Bronchial epithelial cell (primary cell): ENCODE measurements around the gene HMCN2. TPM values are rescaled to one million over a fixed set of nuclear protein-coding genes. Genes with fewer than 3 reads are reported as not detected.

ENCODE experiments used
- DNase-seq: peaks from one replicate; pipeline ENCODE4 v3.0.0-alpha.2; 2010; ENCODE audit warnings: low read depth
- FAIRE-seq: peaks from 2 replicates; lab custom pipeline; 2011; peaks lifted over from hg19 to GRCh38; lab: Jason Lieb, UNC
- H3K27me3 ChIP-seq: 2 replicates; pipeline ENCODE4 v1.5.1; 2011; ENCODE audit warnings: low read length; ENCODE audit not compliant: control insufficient read depth, insufficient read depth
- H3K36me3 ChIP-seq: 2 replicates; pipeline ENCODE4 v1.5.1; 2011; ENCODE audit warnings: low read length; ENCODE audit not compliant: control insufficient read depth, insufficient read depth
- H3K4me3 ChIP-seq: 2 replicates; pipeline ENCODE4 v1.5.1; 2011; ENCODE audit warnings: mild to moderate bottlenecking, low read depth, low read length, control low read depth
- total RNA-seq: library from RNA; depleted of rRNA; stranded (reverse); fragments of >200 nt; gene quantifications from 2 replicates; pipeline ENCODE4 v1.2.1, GENCODE V29; 2014
- TF ChIP-seq, protein P1 (sequence below): IDR thresholded peaks from 2 replicates; pipeline ENCODE4 v1.5.1; 2011; ENCODE audit warnings: mild to moderate bottlenecking, moderate library complexity, low read length, control low read depth, inconsistent platforms; ENCODE audit not compliant: insufficient read depth, severe bottlenecking

HMCN2 gene
- total RNA-seq, 1 donor from 2014 or later = under 0.01 TPM

DNA sequence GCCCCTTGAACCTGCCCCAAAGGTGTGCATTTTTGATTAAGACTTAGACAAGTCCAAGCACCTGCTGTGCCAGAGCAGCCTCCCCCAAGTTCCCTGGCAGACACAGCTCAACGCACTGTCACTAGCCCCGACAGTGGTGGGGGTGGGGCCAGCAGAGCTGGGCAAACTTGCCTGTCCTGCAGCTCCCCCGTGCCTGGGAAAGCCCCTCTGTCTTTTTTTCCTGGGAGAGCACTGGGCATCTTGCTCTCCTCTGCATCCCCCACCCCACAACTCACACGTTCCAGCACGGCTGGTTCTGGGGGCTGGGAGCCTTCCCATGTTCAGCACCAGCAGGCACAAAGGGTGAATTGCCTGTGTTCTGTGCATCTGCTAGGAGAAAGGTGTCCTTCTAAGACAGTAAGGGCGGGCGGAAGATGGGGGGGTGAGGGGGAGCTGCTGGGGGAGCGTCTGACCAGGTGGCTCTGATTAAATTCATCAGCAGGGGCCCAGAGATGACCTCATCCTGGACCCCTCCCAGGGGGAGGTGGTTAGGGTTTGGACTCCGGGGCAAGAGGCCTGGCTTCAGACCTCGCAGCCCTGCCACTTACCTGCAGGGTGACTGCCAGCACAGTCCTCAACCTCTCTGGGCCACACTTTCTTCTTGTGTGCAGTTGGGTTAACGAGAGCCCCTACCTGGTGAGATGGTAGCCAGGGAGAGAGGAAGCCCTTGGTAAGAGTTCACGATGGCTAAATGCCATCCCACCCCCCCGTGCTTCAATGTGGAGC, 23.5 kb downstream of the HMCN2 start:
- DNase-seq (no peak), FAIRE-seq (no peak)
- peaks cover 11% of the 10 kb centered on the region for H3K27me3 ChIP-seq
- no peak overlapping the region for H3K4me3 ChIP-seq
- TF ChIP-seq, protein P1, sequence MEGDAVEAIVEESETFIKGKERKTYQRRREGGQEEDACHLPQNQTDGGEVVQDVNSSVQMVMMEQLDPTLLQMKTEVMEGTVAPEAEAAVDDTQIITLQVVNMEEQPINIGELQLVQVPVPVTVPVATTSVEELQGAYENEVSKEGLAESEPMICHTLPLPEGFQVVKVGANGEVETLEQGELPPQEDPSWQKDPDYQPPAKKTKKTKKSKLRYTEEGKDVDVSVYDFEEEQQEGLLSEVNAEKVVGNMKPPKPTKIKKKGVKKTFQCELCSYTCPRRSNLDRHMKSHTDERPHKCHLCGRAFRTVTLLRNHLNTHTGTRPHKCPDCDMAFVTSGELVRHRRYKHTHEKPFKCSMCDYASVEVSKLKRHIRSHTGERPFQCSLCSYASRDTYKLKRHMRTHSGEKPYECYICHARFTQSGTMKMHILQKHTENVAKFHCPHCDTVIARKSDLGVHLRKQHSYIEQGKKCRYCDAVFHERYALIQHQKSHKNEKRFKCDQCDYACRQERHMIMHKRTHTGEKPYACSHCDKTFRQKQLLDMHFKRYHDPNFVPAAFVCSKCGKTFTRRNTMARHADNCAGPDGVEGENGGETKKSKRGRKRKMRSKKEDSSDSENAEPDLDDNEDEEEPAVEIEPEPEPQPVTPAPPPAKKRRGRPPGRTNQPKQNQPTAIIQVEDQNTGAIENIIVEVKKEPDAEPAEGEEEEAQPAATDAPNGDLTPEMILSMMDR = no peak
- H3K36me3 ChIP-seq = no peaks in the 10 kb centered on the region

DNA sequence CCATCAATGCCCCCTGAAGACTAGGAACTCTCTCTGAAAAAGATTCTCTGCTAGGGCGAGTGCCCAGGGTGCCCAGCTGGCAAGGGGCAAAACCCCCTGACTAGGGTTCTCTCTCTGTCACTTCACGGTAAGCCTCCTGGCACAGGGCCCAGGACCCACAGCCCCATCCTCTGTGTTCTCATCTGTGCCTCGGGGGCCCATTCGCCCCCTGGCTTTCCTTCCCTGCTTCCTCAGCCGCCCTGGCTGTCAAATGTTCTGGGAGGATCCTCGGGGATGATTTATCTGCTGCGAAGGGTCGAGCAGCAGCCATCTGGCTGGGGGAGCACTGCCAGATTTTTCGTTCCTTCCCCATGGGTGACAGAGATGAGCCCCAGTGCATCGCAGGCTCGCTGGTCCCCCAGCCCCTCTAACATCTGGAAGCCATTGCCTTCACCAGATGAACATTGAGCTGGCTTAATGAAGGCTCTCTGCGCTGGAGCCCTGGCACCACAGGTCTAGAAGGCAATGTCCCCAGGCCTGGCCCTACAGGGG, 24.2 kb downstream of the HMCN2 start:
- TF ChIP-seq, protein P1 = no peak
- H3K4me3 ChIP-seq = no peak overlapping the region
- H3K36me3 ChIP-seq = no peaks in the 10 kb centered on the region
- FAIRE-seq (no peak), DNase-seq (no peak)
- peaks cover 11% of the 10 kb centered on the region for H3K27me3 ChIP-seq

DNA sequence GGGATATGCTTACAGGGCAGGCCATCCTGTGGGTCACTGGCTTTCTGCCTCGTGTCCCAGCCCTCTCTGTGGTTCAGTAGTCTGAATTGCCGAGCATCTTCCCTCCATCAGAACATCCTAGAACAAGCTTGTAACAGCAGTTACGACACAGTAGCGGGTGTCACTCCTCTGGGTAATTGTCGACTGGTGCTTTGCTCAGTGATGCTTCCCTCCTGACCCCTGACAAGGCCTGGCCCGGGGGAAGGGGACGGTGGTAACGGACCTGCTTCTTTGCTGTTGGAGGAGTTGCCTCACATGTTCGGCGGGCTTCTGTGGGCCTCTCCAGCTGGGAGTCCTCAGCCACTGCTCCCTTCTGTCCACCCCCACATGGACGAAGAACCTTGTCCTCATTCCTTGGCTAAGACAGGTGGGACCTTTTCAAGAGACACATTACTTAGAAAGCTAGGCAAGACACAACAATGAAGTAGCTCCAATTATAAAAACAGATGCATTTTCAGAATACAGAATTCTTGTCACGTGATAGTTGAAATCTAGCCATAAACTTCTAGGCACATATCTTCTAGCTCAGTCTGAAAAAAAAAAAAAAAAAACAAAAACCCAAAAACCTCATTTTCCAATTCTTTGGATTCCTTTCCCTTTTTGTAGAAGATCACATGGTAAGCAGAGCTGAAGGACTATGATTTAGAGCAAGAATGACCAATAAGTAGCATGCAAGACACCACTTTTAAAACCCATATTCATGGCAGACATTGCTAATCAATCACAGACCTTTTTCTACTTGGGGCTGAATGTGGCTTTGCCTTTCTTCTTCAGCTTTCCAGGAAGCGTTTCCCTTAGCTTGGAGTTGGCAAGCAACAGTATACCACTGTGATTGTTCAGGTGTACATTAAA, 25.0 kb downstream of the HMCN2 start:
- peaks cover 11% of the 10 kb centered on the region for H3K27me3 ChIP-seq
- no peak for FAIRE-seq

DNA sequence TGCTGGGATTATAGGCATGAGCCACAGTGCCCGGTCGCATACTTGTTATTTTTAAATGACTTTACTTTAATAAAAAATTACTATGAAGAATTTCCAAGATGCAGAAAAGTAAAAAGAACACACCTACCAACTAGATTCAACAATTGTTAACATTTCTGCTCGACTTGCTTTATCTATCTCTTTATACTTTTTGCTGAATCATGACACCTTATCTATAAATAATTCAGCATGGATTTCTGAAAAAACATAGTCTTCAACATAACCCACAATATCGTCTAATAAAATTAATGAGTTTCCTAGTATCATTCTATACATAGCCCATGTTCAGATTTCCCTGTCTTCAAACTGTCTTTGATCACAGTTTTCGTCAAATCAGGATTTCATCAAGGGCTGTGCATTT, 25.9 kb downstream of the HMCN2 start:
- Histone ChIP-seq H3K4me3 (no peak overlapping the region), H3K36me3 (no peaks in the 10 kb centered on the region), H3K27me3 (peaks cover 12% of the 10 kb centered on the region)
- DNase-seq (no peak), FAIRE-seq (no peak)
- TF ChIP-seq, protein P1 = no peak

More for the DNA sequence above, 25.0 kb downstream of the HMCN2 start:
- H3K4me3 ChIP-seq = no peak overlapping the region
- DNase-seq = no peak
- TF ChIP-seq, protein P1 = no peak
- H3K36me3 ChIP-seq = no peaks in the 10 kb centered on the region

DNA sequence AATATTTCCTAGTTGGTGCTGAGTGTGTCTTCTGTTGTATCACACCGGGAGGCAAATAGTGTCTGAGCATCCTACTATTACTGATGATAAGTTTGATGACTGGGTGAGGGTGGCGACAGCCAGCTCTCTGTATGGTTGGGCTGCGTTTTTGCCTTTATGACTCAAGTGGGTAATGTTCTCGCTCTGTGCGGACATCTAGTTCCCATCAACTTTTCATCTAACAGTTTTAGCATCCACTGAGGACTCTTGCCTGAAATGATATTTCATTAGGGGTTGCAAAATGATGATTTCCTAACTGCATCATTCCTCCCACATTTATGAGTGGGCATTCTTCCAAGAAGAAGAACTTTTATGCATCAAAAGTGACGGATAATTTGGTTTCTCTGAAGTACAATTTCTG, 26.5 kb downstream of the HMCN2 start:
- peaks cover 12% of the 10 kb centered on the region for H3K27me3 ChIP-seq
- no peaks in the 10 kb centered on the region for H3K36me3 ChIP-seq
- H3K4me3 ChIP-seq = no peak overlapping the region
- peak; percentile 43 for FAIRE-seq
- TF ChIP-seq, protein P1 = no peak
- DNase-seq = no peak
